Measurements from ENCODE around the gene ADCY3. TPM values are rescaled to one million over a fixed set of nuclear protein-coding genes. Genes with fewer than 3 reads are reported as not detected.

The ADCY3 gene
- polyA plus RNA-seq, 1 donor from 2014 or later, result 28.8 TPM

- TF ChIP-seq EZH2 (IDR thresholded peaks at IDR 0.05; ENCODE audit: borderline replicate concordance, insufficient read depth, low read length, poor library complexity, severe bottlenecking), result no peak
- no peak for TF ChIP-seq RAD21 (conservative IDR thresholded peaks at IDR 0.05)
- TF ChIP-seq TAF1 (IDR thresholded peaks at IDR 0.05; ENCODE audit: low read depth), result no peak
- no peak for TF ChIP-seq MXI1 (conservative IDR thresholded peaks at IDR 0.05; ENCODE audit: poor library complexity, severe bottlenecking)
- TF ChIP-seq, protein P1, sequence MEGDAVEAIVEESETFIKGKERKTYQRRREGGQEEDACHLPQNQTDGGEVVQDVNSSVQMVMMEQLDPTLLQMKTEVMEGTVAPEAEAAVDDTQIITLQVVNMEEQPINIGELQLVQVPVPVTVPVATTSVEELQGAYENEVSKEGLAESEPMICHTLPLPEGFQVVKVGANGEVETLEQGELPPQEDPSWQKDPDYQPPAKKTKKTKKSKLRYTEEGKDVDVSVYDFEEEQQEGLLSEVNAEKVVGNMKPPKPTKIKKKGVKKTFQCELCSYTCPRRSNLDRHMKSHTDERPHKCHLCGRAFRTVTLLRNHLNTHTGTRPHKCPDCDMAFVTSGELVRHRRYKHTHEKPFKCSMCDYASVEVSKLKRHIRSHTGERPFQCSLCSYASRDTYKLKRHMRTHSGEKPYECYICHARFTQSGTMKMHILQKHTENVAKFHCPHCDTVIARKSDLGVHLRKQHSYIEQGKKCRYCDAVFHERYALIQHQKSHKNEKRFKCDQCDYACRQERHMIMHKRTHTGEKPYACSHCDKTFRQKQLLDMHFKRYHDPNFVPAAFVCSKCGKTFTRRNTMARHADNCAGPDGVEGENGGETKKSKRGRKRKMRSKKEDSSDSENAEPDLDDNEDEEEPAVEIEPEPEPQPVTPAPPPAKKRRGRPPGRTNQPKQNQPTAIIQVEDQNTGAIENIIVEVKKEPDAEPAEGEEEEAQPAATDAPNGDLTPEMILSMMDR (IDR thresholded peaks at IDR 0.05; ENCODE audit: poor library complexity, severe bottlenecking), result no peak
- no peak for TF ChIP-seq EP300 (conservative IDR thresholded peaks at IDR 0.05; ENCODE audit: poor library complexity, severe bottlenecking)
- TF ChIP-seq REST (IDR thresholded peaks at IDR 0.05; ENCODE audit: borderline replicate concordance), result no peak
- no peak for TF ChIP-seq SMC3 (conservative IDR thresholded peaks at IDR 0.05; ENCODE audit: poor library complexity)
- TF ChIP-seq POLR2AphosphoS5 (IDR thresholded peaks at IDR 0.05), result no peak
- no peak overlapping the region for H3K4me2 ChIP-seq (ENCODE audit: low read length)
- no peak overlapping the region for H3K9ac ChIP-seq (ENCODE audit: low read length)
- H3K27ac ChIP-seq (ENCODE audit: low read length), result no peak overlapping the region
- no peaks in the 10 kb centered on the region for H3F3A ChIP-seq (ENCODE audit: insufficient read depth, low read length, poor library complexity, severe bottlenecking)
- H3K79me2 ChIP-seq (replicated peaks; ENCODE audit: insufficient read depth, low read length), result no peaks in the 10 kb centered on the region
- H3K27me3 ChIP-seq (ENCODE audit: insufficient read depth, low read depth, low read length), result no peaks in the 10 kb centered on the region
- no peaks in the 10 kb centered on the region for H3K36me3 ChIP-seq (ENCODE audit: insufficient read depth, low read length)
- no peaks in the 10 kb centered on the region for H3K9me2 ChIP-seq (ENCODE audit: insufficient read depth, low read length)
- no peaks in the 10 kb centered on the region for H4K20me1 ChIP-seq (ENCODE audit: insufficient read depth)
- no peaks in the 10 kb centered on the region for H3K9me3 ChIP-seq (ENCODE audit: low read length)
- no peak overlapping the region for H2AFZ ChIP-seq (ENCODE audit: low read depth, low read length)
- H3K4me3 ChIP-seq (ENCODE audit: low read length), result no peak overlapping the region
Measured at GRCh38 chr2:24909555-24910177, 10.4 kb downstream of the ADCY3 start.

DNA sequence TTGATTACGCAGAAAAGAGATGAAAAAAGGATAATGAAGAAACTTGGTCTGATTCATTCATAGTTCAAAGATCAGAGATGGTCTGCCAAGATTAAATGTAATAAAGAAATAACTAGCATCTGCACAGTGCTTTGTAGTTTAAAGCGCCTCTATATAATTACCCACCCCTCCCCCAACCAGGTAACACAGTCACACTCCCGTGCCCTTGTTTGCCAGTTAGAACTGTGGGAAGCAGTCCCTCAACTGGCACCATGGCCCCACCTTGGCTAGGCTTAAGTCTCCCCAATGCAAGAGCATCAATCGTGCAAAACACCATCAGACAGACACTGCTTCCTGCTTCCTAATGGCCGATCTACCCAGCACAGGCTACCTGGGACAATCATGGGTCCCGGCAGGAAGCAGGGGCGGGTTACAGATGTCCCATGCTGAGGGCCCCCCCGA lies 11.6 kb downstream of the ADCY3 start:
- H3K27me3 ChIP-seq (ENCODE audit: insufficient read depth, low read depth, low read length), result no peaks in the 10 kb centered on the region
- H3K4me3 ChIP-seq (ENCODE audit: low read length), result no peak overlapping the region
- TF ChIP-seq, protein P1 (IDR thresholded peaks at IDR 0.05; ENCODE audit: poor library complexity, severe bottlenecking), result no peak
- TF ChIP-seq TAF1 (IDR thresholded peaks at IDR 0.05; ENCODE audit: low read depth) (no peak), POLR2AphosphoS5 (IDR thresholded peaks at IDR 0.05) (no peak), REST (IDR thresholded peaks at IDR 0.05; ENCODE audit: borderline replicate concordance) (no peak)
- H2AFZ ChIP-seq (ENCODE audit: low read depth, low read length), result no peak overlapping the region
- no peak overlapping the region for H3K4me2 ChIP-seq (ENCODE audit: low read length)
- H3K9ac ChIP-seq (ENCODE audit: low read length), result no peak overlapping the region
- H4K20me1 ChIP-seq (ENCODE audit: insufficient read depth), result no peaks in the 10 kb centered on the region
- no peaks in the 10 kb centered on the region for H3F3A ChIP-seq (ENCODE audit: insufficient read depth, low read length, poor library complexity, severe bottlenecking)
- no peaks in the 10 kb centered on the region for H3K9me3 ChIP-seq (ENCODE audit: low read length)
- no peak overlapping the region for H3K27ac ChIP-seq (ENCODE audit: low read length)
- H3K79me2 ChIP-seq (replicated peaks; ENCODE audit: insufficient read depth, low read length), result no peaks in the 10 kb centered on the region
- H3K36me3 ChIP-seq (ENCODE audit: insufficient read depth, low read length), result no peaks in the 10 kb centered on the region
- no peaks in the 10 kb centered on the region for H3K9me2 ChIP-seq (ENCODE audit: insufficient read depth, low read length)

Data from neural cell (in vitro differentiated cells).